Natural killer cell (primary cell): ENCODE results near the gene TLCD4. TPM values are rescaled to one million over a fixed set of nuclear protein-coding genes. Genes with fewer than 3 reads are reported as not detected.

ENCODE experiments used
- ATAC-seq, 3 donors: fragments of 150-1000 bp in 2 of 3; fragments of 200-7000 bp in 1 of 3; cut with Tn5 transposase; 1 replicate in 1 of 3; 2 replicates in 2 of 3; pipeline ENCODE4 v1.10.0; 2021; ENCODE audit warnings: mild to moderate bottlenecking in 2 of 3, moderate library complexity in 2 of 3
- DNase-seq, 2 donors: peaks; one replicate each; pipeline versions ENCODE4 v3.0.0 to v3.0.0-alpha.2; 2013 to 2021; ENCODE audit warnings: mixed read lengths in 1 of 2
- H3K27ac ChIP-seq: one replicate; pipeline ENCODE4 v1.5.1; 2013; ENCODE audit warnings: mild to moderate bottlenecking, low read length
- H3K27me3 ChIP-seq: one replicate; pipeline ENCODE4 v1.6.1; 2013; ENCODE audit warnings: low read length; ENCODE audit not compliant: control insufficient read depth, insufficient read depth
- H3K36me3 ChIP-seq: one replicate; pipeline ENCODE4 v1.6.1; 2013; ENCODE audit warnings: low read length; ENCODE audit not compliant: control insufficient read depth, insufficient read depth
- H3K4me1 ChIP-seq: one replicate; pipeline ENCODE4 v1.6.1; 2013; ENCODE audit warnings: low read length; ENCODE audit not compliant: control insufficient read depth, insufficient read depth
- H3K4me3 ChIP-seq: one replicate; pipeline ENCODE4 v1.5.1; 2013; ENCODE audit warnings: low read length
- H3K9me3 ChIP-seq: one replicate; pipeline ENCODE4 v1.6.1; 2013; ENCODE audit warnings: low read length; ENCODE audit not compliant: control insufficient read depth, insufficient read depth
- H3K27ac Mint-ChIP-seq, 2 donors: one replicate each; pipeline ENCODE4 v1.8.0; 2022; ENCODE audit warnings: mild to moderate bottlenecking in 2 of 2, mixed read lengths in 2 of 2, moderate library complexity in 1 of 2
- H3K27me3 Mint-ChIP-seq, 2 donors: one replicate each; pipeline ENCODE4 v1.8.0; 2022; ENCODE audit warnings: low read depth in 2 of 2, mixed read lengths in 2 of 2
- H3K36me3 Mint-ChIP-seq: one replicate; pipeline ENCODE4 v1.8.0; 2022; ENCODE audit warnings: mixed read lengths
- H3K4me1 Mint-ChIP-seq, 2 donors: one replicate each; pipeline ENCODE4 v1.8.0; 2022; ENCODE audit warnings: mixed read lengths in 2 of 2
- H3K4me3 Mint-ChIP-seq: one replicate; pipeline ENCODE4 v1.8.0; 2022; ENCODE audit warnings: mild to moderate bottlenecking, moderate library complexity, mixed read lengths
- H3K9me3 Mint-ChIP-seq, 2 donors: one replicate each; pipeline ENCODE4 v1.8.0; 2022; ENCODE audit warnings: mixed read lengths in 2 of 2
- WGBS: methylation state at CpG from one replicate; pipeline ENCODE4 v1.1.7; 2013; ENCODE audit warnings: missing lambda C conversion rate; ENCODE audit not compliant: insufficient coverage; 5-methylcytosine and 5-hydroxymethylcytosine counted together
- intact Hi-C: fragments of 100-400 bp; cut with micrococcal nuclease; formaldehyde crosslinking; loops from one replicate; pipeline ENCODE4 v1.14.2; 2022
- total RNA-seq, 4 donors: library from RNA; stranded (reverse); fragments of 120-200 nt in 1 of 4; gene quantifications; one replicate each; pipeline versions ENCODE4 v1.2.3 to v1.2.4, GENCODE V29; 2013 to 2022
- TF ChIP-seq, protein P1 (sequence below): fragments of 200-600 bp; IDR thresholded peaks from one replicate; pipeline ENCODE4 v1.8.0; 2022; ENCODE audit warnings: antibody characterized with exemption

Gene TLCD4
- total RNA-seq, 3 donors from 2014 or later (not counting 1 experiment from before 2014, with no cell fraction given), result 0.49 to 0.60 TPM; not detected in 1

DNA sequence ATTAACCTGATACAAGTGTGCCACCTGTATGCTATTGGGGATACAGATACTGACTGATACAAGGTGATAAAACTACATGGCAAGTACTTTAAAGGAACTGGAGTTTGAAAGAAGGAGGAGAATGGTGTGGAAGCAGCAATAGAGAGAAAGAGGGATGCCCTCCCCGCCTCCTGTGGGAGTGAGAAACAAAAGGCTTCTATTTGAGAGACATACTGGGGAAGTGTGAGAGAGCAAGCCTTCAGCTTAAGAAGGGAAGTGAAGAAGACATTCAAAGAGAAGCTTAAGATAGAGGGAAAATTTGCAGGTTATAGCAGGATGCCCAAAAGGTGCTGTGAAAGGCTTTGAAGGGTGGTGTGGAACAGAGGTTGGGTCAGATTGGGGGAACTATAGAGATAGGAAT, 36.7 kb upstream of the TLCD4 start:
- no peaks in the 10 kb centered on the region for H3K36me3 ChIP-seq
- H3K27me3 ChIP-seq, result no peaks in the 10 kb centered on the region
- Mint-ChIP-seq H3K36me3 (no peaks in the 10 kb centered on the region), H3K9me3 (no peaks in the 10 kb centered on the region), H3K27me3 (peaks cover 7 to 19% of the 10 kb centered on the region in 2 donors), H3K27ac (no peak overlapping the region), H3K4me1 (no peaks in the 10 kb centered on the region), H3K4me3 (no peak overlapping the region)
- no peaks in the 10 kb centered on the region for H3K4me1 ChIP-seq
- intact Hi-C loops, result no loop called here
- ATAC-seq, result no peak
- no peak overlapping the region for H3K4me3 ChIP-seq
- no peaks in the 10 kb centered on the region for H3K9me3 ChIP-seq
- DNase-seq, result no peak
- WGBS, result 86% methylated on average over 1 of the region's 1 CpG
- no peak overlapping the region for H3K27ac ChIP-seq
- TF ChIP-seq, protein P1, sequence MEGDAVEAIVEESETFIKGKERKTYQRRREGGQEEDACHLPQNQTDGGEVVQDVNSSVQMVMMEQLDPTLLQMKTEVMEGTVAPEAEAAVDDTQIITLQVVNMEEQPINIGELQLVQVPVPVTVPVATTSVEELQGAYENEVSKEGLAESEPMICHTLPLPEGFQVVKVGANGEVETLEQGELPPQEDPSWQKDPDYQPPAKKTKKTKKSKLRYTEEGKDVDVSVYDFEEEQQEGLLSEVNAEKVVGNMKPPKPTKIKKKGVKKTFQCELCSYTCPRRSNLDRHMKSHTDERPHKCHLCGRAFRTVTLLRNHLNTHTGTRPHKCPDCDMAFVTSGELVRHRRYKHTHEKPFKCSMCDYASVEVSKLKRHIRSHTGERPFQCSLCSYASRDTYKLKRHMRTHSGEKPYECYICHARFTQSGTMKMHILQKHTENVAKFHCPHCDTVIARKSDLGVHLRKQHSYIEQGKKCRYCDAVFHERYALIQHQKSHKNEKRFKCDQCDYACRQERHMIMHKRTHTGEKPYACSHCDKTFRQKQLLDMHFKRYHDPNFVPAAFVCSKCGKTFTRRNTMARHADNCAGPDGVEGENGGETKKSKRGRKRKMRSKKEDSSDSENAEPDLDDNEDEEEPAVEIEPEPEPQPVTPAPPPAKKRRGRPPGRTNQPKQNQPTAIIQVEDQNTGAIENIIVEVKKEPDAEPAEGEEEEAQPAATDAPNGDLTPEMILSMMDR, result no peak

DNA sequence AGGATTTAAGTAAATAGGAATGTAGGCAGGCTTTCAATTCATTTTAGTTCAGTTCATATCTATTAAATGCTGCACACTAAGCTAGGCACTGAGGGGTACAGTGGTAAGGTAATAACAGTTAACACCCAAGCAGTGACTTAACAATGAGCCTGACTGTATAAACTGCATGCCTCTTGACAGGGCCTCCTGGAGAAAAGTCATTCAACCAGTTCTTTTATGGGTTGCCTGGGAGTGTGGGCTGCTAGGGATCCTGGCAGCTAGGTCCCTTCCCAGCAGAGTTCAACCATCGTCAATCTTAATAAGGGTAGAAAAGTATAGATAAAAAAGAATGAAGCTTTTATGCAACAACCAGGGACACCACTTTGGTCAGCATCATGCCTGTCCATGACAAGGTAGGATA, 36.3 kb upstream of the TLCD4 start:
- no peak overlapping the region for H3K27ac ChIP-seq
- H3K9me3 ChIP-seq, result no peaks in the 10 kb centered on the region
- H3K4me3 ChIP-seq, result no peak overlapping the region
- ATAC-seq (no peak), DNase-seq (no peak)
- TF ChIP-seq, protein P1, result no peak
- Mint-ChIP-seq H3K4me1 (no peaks in the 10 kb centered on the region), H3K27me3 (peaks cover 10 to 19% of the 10 kb centered on the region in 2 donors), H3K27ac (no peak overlapping the region), H3K4me3 (no peak overlapping the region), H3K9me3 (no peaks in the 10 kb centered on the region), H3K36me3 (no peaks in the 10 kb centered on the region)
- H3K36me3 ChIP-seq, result no peaks in the 10 kb centered on the region
- no peaks in the 10 kb centered on the region for H3K27me3 ChIP-seq
- intact Hi-C loops, result no loop called here
- 100% methylated on average over 1 of the region's 1 CpG for WGBS
- no peaks in the 10 kb centered on the region for H3K4me1 ChIP-seq

DNA sequence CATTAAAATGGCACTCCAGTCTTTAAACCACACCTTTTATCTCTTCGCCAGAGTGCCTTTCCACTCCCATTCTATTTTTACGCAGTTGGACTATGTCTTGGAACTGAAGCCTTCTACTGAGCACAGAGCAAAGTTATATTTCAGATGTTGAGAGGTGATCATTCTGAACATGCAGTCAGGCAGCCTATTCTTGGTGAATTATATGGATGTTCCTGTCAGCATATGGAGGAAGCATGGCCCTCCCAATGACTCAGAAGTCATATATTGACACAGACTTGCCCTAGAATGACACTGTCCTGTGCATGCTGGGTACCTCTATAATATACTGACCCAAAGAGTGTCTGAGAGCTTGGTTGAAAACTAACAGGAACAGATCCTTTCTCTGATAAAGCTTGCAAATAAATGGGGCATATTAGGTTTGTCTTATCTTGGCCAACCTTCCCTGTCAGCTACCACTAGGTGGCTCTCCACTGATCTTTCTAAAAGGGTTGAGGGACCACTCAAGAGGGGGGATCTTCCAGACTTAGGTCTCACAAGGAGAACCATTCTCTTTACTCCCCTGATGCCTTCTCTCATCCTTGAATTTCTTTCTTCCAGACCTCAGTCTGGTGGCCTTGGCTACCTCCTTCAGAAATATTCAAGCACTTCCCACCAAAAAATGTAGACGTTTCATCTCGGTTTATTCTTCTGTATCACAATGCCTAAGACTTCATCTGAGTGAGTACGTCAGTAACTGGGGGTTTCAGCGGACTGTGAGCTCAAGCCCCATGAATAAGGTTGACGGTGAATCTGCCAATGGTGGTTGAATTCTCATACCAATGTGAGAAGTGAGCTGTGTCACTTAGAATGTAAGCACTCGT, 32.6 kb upstream of the TLCD4 start:
- Histone ChIP-seq H3K9me3 (no peaks in the 10 kb centered on the region), H3K36me3 (no peaks in the 10 kb centered on the region), H3K27ac (no peak overlapping the region), H3K27me3 (no peaks in the 10 kb centered on the region), H3K4me3 (no peak overlapping the region), H3K4me1 (no peaks in the 10 kb centered on the region)
- no peak overlapping the region for H3K27ac Mint-ChIP-seq
- no peaks in the 10 kb centered on the region for H3K36me3 Mint-ChIP-seq
- peaks cover 19 to 43% of the 10 kb centered on the region in 2 donors for H3K27me3 Mint-ChIP-seq
- no peak overlapping the region for H3K4me3 Mint-ChIP-seq
- DNase-seq (peak in 1 of 2 donors; percentile 62), ATAC-seq (peak in 1 of 3 donors; percentile 65)
- no peaks in the 10 kb centered on the region for H3K9me3 Mint-ChIP-seq
- intact Hi-C loops, result no loop called here
- H3K4me1 Mint-ChIP-seq, result no peaks in the 10 kb centered on the region
- TF ChIP-seq, protein P1, result peak; percentile 48
- 59% methylated on average over 6 of the region's 8 CpGs for WGBS
